ENCODE data around the gene CCDC186. TPM values are rescaled to one million over a fixed set of nuclear protein-coding genes. Genes with fewer than 3 reads are reported as not detected.

CCDC186 gene
- total RNA-seq, 4 donors from 2014 or later: 39.0 to 87.8 (median 50.9) TPM

DNA sequence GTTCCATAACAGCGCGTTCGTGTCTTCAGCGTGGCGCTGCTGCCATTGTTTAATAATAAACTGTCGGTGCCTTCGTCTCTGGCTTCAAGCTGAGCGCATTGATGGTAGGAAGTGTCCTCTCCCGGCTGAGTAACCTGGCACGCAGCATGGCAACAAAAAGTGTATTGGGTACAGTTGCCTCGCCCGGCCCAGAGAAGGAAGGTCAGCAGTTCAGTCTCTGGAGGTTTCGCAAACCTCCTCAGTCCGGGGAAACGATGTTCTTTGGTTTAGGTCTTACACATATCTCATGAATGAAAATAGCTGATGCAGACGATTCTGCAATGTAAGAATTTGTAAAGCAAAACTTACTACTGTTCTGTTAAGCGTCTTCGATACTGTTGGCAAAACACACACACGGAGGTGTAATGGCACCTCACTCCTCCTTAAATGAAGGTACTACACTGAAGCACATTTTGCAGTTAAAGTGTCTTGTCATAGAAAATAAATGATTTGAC lies 739 bp upstream of the CCDC186 start:
- DNase-seq (ENCODE audit: low spot score in 2 of 2): peak; percentile 82 to 87
- TF ChIP-seq POLR2AphosphoS5 (IDR thresholded peaks at IDR 0.05): peak in 1 of 3 donors; percentile 18
- TF ChIP-seq EP300 (IDR thresholded peaks at IDR 0.05): no peak
- TF ChIP-seq POLR2A (IDR thresholded peaks at IDR 0.05): no peak
- no peak for TF ChIP-seq CTCF (IDR thresholded peaks at IDR 0.05)
- under 1% methylated on average over 19 of the region's 19 CpGs for WGBS
- Histone ChIP-seq H3K4me1 (peaks cover 20% of the 10 kb centered on the region), H3K4me3 (peak overlapping the region; percentile 78), H3K36me3 (no peaks in the 10 kb centered on the region), H3K9me3 (no peaks in the 10 kb centered on the region), H3K27ac (peak overlapping the region; percentile 95), H3K27me3 (no peaks in the 10 kb centered on the region)

DNA sequence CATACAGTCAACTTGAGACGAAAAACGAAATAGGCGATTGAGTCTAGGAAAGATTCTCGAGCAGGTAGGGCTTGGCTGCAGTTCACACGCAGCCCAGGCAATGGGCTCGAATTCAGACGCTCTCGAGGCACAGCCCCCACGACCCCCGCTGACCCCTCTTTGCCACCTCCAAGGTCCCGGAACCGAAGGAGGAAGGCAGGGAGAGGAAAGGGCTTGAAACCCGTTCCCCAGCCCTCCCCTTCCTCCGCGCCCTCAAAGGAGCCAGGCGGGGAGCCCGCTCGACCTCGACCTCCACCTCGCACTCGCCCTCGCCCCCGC lies 441 bp downstream of the CCDC186 start:
- DNase-seq (ENCODE audit: low spot score in 2 of 2): no peak
- Histone ChIP-seq H3K27ac (peak overlapping the region; percentile 95), H3K4me1 (peaks cover 20% of the 10 kb centered on the region), H3K9me3 (no peaks in the 10 kb centered on the region), H3K4me3 (peak overlapping the region; percentile 78), H3K27me3 (no peaks in the 10 kb centered on the region), H3K36me3 (no peaks in the 10 kb centered on the region)
- TF ChIP-seq POLR2A (IDR thresholded peaks at IDR 0.05) (no peak), POLR2AphosphoS5 (IDR thresholded peaks at IDR 0.05) (no peak)
- WGBS: 0% methylated on average over 22 of the region's 23 CpGs

DNA sequence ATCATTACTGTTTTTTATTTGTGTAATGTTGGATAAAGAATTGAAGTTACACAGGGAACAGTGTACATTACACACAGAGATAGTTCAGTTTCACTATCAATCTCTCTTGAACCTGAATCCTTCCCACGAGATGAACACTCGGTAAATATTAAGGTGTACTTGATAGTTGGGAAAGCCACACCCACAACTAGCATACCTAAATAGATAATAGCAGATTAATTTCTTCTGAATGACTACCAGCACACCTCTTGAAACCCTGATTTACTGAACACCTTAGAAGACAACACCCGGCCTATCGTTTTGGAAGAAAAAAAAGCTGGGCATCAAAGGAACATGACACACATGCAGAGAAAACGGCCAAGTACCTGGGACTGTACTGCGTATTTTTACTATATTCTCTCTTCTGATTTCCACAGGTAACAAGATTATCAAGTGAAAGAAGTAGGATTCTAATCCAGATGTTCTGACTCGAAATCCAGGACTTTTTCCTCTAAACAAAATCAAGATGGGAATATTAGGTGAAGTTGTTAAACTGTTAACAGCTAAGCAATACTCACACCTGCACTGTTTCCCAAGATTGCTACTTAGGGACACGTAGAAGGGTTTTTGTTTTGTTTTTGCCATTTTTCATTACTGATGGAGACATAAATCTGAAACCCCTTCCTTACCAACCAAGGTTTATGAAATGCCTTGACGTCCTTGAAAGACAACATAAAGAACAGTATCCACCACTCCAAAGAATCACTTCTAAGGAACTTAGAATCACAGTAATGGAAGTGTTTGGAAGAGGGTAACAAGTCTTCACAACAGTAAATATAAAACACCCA lies 1.0 kb downstream of the CCDC186 start:
- Histone ChIP-seq H3K27me3 (no peaks in the 10 kb centered on the region), H3K4me1 (peaks cover 20% of the 10 kb centered on the region), H3K9me3 (no peaks in the 10 kb centered on the region), H3K27ac (peak overlapping the region; percentile 95), H3K36me3 (no peaks in the 10 kb centered on the region), H3K4me3 (peak overlapping the region; percentile 78)
- no peak for TF ChIP-seq EP300 (IDR thresholded peaks at IDR 0.05)
- WGBS: 13% methylated on average over 9 of the region's 9 CpGs
- DNase-seq (ENCODE audit: low spot score in 2 of 2): no peak

DNA sequence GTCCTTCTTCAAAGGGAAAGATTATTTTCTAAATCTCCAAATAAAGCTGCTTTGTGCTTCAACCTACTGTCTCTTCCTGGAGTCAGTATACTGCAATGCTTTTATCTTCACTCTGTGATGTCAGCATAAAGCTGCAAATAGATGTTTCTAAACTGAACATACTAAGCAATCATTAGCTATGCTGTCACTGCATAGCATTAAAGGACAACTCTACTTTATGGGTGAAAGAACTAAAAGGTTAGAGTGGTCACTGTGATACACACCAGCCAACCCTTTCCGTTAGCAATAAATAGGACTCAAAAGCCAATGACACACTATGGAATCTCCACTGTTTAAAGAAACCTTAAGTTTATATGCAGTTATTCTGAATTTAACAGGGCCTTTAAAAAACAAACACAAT lies 1.8 kb downstream of the CCDC186 start:
- peak overlapping the region; percentile 95 for H3K27ac ChIP-seq
- TF ChIP-seq EP300 (IDR thresholded peaks at IDR 0.05): no peak
- no peak for TF ChIP-seq POLR2A (IDR thresholded peaks at IDR 0.05)
- TF ChIP-seq CTCF (IDR thresholded peaks at IDR 0.05): no peak
- TF ChIP-seq POLR2AphosphoS5 (IDR thresholded peaks at IDR 0.05): no peak
- peaks cover 20% of the 10 kb centered on the region for H3K4me1 ChIP-seq
- no peaks in the 10 kb centered on the region for H3K27me3 ChIP-seq
- H3K9me3 ChIP-seq: no peaks in the 10 kb centered on the region
- H3K36me3 ChIP-seq: no peaks in the 10 kb centered on the region
- 22% methylated on average over 1 of the region's 1 CpG for WGBS
- DNase-seq (ENCODE audit: low spot score in 2 of 2): no peak
- peak overlapping the region; percentile 78 for H3K4me3 ChIP-seq

- H3K27me3 ChIP-seq: no peaks in the 10 kb centered on the region
- no peaks in the 10 kb centered on the region for H3K36me3 ChIP-seq
- TF ChIP-seq EP300 (IDR thresholded peaks at IDR 0.05) (no peak), CTCF (IDR thresholded peaks at IDR 0.05) (no peak), POLR2AphosphoS5 (IDR thresholded peaks at IDR 0.05) (no peak), POLR2A (IDR thresholded peaks at IDR 0.05) (no peak)
- 94% methylated on average over 3 of the region's 3 CpGs for WGBS
- H3K27ac ChIP-seq: no peak overlapping the region
- peaks cover 37% of the 10 kb centered on the region for H3K4me1 ChIP-seq
- no peaks in the 10 kb centered on the region for H3K9me3 ChIP-seq
- no peak for DNase-seq (ENCODE audit: low spot score in 2 of 2)
- no peak overlapping the region for H3K4me3 ChIP-seq
These were observed 5.5 kb downstream of the CCDC186 start for GRCh38 chr10:114168450-114169009.

- 91% methylated on average over 3 of the region's 3 CpGs for WGBS
- H3K36me3 ChIP-seq: no peaks in the 10 kb centered on the region
- H3K27me3 ChIP-seq: no peaks in the 10 kb centered on the region
- peaks cover 42% of the 10 kb centered on the region for H3K4me1 ChIP-seq
- H3K27ac ChIP-seq: no peak overlapping the region
- no peak overlapping the region for H3K4me3 ChIP-seq
- DNase-seq (ENCODE audit: low spot score in 2 of 2): no peak
- TF ChIP-seq EP300 (IDR thresholded peaks at IDR 0.05): no peak
- TF ChIP-seq CTCF (IDR thresholded peaks at IDR 0.05): no peak
- no peaks in the 10 kb centered on the region for H3K9me3 ChIP-seq
These were observed 6.0 kb downstream of the CCDC186 start for GRCh38 chr10:114167985-114168384.
